Fibroblast of lung (primary cell): ENCODE results near the gene IL6R. TPM values are rescaled to one million over a fixed set of nuclear protein-coding genes. Genes with fewer than 3 reads are reported as not detected.
"Not testable (repeated sequence)": the region's sequence is repeated elsewhere in the genome, so short reads cannot be mapped to it uniquely, and the experiment has no call there.

Experiments
- DNase-seq, 2 donors: peaks; one replicate each; pipeline versions ENCODE4 v3.0.0 to v3.0.0-alpha.2; 2010; ENCODE audit warnings: low read depth in 2 of 2
- H2AFZ ChIP-seq: 2 replicates; pipeline ENCODE4 v1.5.1; 2012; ENCODE audit warnings: low read length, control low read depth, inconsistent platforms
- H3K27ac ChIP-seq: 2 replicates; pipeline ENCODE4 v1.5.1; 2011; ENCODE audit warnings: low read length, control low read depth; ENCODE audit not compliant: insufficient read depth
- H3K27me3 ChIP-seq: 2 replicates; pipeline ENCODE4 v1.5.1; 2011; ENCODE audit warnings: mild to moderate bottlenecking, low read length; ENCODE audit not compliant: control insufficient read depth, insufficient read depth
- H3K36me3 ChIP-seq: 2 replicates; pipeline ENCODE4 v1.5.1; 2011; ENCODE audit warnings: low read length; ENCODE audit not compliant: control insufficient read depth, insufficient read depth
- H3K4me1 ChIP-seq: 2 replicates; pipeline ENCODE4 v1.5.1; 2011; ENCODE audit warnings: low read length; ENCODE audit not compliant: control insufficient read depth, insufficient read depth; ENCODE audit errors: extremely low read depth
- H3K4me2 ChIP-seq: 2 replicates; pipeline ENCODE4 v1.5.1; 2011; ENCODE audit warnings: low read length, control low read depth; ENCODE audit not compliant: insufficient read depth; ENCODE audit errors: extremely low read depth
- H3K4me3 ChIP-seq, 4 experiments: fragments of 200-600 bp in 1 of 4; sonication (generic) in 1 of 4; replicated peaks in 1 of 4; 2 replicates each; pipeline ENCODE4 v1.5.1; 2011 to 2016; ENCODE audit warnings: low read length in 4 of 4, low read depth in 3 of 4, mild to moderate bottlenecking in 3 of 4, control low read depth in 2 of 4, inconsistent platforms in 1 of 4, mixed read lengths in 1 of 4; ENCODE audit not compliant: insufficient read depth in 1 of 4; ENCODE audit errors: control extremely low read depth in 1 of 4
- H3K79me2 ChIP-seq: 2 replicates; pipeline ENCODE4 v1.5.1; 2012; ENCODE audit warnings: mild to moderate bottlenecking, low read length, inconsistent platforms; ENCODE audit not compliant: control insufficient read depth, insufficient read depth
- H3K9ac ChIP-seq: 2 replicates; pipeline ENCODE4 v1.5.1; 2011; ENCODE audit warnings: mild to moderate bottlenecking, low read length, control low read depth; ENCODE audit not compliant: insufficient read depth
- H3K9me3 ChIP-seq: 2 replicates; pipeline ENCODE4 v1.5.1; 2012; ENCODE audit warnings: low read depth, low read length; ENCODE audit not compliant: control insufficient read depth, insufficient read depth
- H4K20me1 ChIP-seq: 2 replicates; pipeline ENCODE4 v1.5.1; 2011; ENCODE audit warnings: low read length; ENCODE audit not compliant: control insufficient read depth, insufficient read depth; ENCODE audit errors: extremely low read depth
- CTCF ChIP-seq, 2 donors: IDR thresholded peaks in 1 of 2; conservative IDR thresholded peaks in 1 of 2; 1 replicate in 1 of 2; 2 replicates in 1 of 2; pipeline ENCODE4 v1.5.1; 2011 to 2012; ENCODE audit warnings: low read length in 2 of 2, control low read depth in 1 of 2, inconsistent platforms in 1 of 2, low read depth in 1 of 2, mild to moderate bottlenecking in 1 of 2
- EZH2 ChIP-seq: IDR thresholded peaks from 2 replicates; pipeline ENCODE4 v1.5.1; 2012; ENCODE audit warnings: low read length, control low read depth, mild to moderate bottlenecking; ENCODE audit errors: missing control alignments
- polyA plus RNA-seq, 2 donors: library from polyadenylated mRNA; depleted of rRNA in 1 of 2; stranded (reverse) in 1 of 2; unstranded in 1 of 2; fragments of >200 nt; gene quantifications; 2 replicates each; pipeline ENCODE4 v1.2.1, GENCODE V29; 2011 to 2012; ENCODE audit warnings: missing spikeins in 1 of 2
- total RNA-seq: library from RNA; depleted of rRNA; stranded (reverse); fragments of >200 nt; gene quantifications from 2 replicates; pipeline ENCODE4 v1.2.1, GENCODE V29; 2014

IL6R gene
- total and polyA plus RNA-seq, 2 donors (not counting 1 experiment from before 2014, with no cell fraction given) = 21.0 to 22.7 TPM

GRCh38 chr1:154361357-154361756 lies 43.8 kb upstream of the IL6R start:
- Histone ChIP-seq H3K27ac (no peak overlapping the region), H3K4me3 (no peak overlapping the region), H3K9ac (no peak overlapping the region), H3K9me3 (no peaks in the 10 kb centered on the region), H3K27me3 (no peaks in the 10 kb centered on the region), H4K20me1 (no peaks in the 10 kb centered on the region), H2AFZ (no peak overlapping the region), H3K4me2 (no peak overlapping the region), H3K79me2 (no peaks in the 10 kb centered on the region), H3K36me3 (no peaks in the 10 kb centered on the region), H3K4me1 (no peaks in the 10 kb centered on the region)
- DNase-seq = no peak
- no peak for TF ChIP-seq CTCF (conservative IDR thresholded peaks at IDR 0.05 in 1 of 2, IDR thresholded peaks at IDR 0.05 in 1 of 2; ENCODE audit: low read depth in 1 of 2, low read length in 2 of 2)
- TF ChIP-seq EZH2 = no peak

GRCh38 chr1:154371436-154371835 lies 33.7 kb upstream of the IL6R start:
- Histone ChIP-seq H3K27ac (no peak overlapping the region), H3K9me3 (no peaks in the 10 kb centered on the region), H3K36me3 (no peaks in the 10 kb centered on the region), H3K27me3 (no peaks in the 10 kb centered on the region), H3K9ac (no peak overlapping the region), H3K4me3 (no peak overlapping the region), H4K20me1 (no peaks in the 10 kb centered on the region), H3K4me1 (no peaks in the 10 kb centered on the region), H3K79me2 (no peaks in the 10 kb centered on the region), H3K4me2 (no peak overlapping the region), H2AFZ (no peak overlapping the region)
- DNase-seq = no peak
- TF ChIP-seq CTCF (conservative IDR thresholded peaks at IDR 0.05 in 1 of 2, IDR thresholded peaks at IDR 0.05 in 1 of 2; ENCODE audit: low read depth in 1 of 2, low read length in 2 of 2) (no peak), EZH2 (no peak)

GRCh38 chr1:154373777-154374357 lies 31.3 kb upstream of the IL6R start:
- H3K79me2 ChIP-seq, H2AFZ ChIP-seq, H3K27me3 ChIP-seq, DNase-seq, H3K4me1 ChIP-seq, H3K9ac ChIP-seq, H3K9me3 ChIP-seq, H3K27ac ChIP-seq, H4K20me1 ChIP-seq, H3K4me3 ChIP-seq, H3K36me3 ChIP-seq, H3K4me2 ChIP-seq: not testable (repeated sequence)
